ENCODE data around the gene CCDC92.

Gene CCDC92

GRCh38 chr12:124002021-124002644 is 29.5 kb upstream of the CCDC92 start:
- DNase-seq (ENCODE audit: low read depth), result no peak

GRCh38 chr12:124001343-124001742 is 28.7 kb upstream of the CCDC92 start:
- DNase-seq (ENCODE audit: low read depth), result no peak

DNA sequence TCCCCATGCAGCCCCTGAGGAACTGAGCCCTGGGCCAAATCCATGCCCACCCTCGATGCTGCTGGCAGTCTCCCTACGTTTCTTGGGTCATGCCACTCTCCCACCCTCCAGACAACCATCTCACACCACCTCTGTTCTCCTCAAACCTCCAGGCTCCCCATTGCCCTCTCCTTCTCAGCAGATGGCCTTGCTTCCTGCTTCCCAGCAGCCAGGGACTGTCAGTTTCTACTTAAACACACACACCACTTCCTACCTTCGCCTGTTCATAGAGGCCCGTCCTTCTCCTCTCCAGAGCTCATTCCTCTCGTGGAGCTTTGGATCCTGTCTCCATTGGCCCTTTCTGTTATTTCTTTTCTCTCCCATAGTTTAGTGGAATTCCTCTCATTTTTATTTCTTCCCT is 27.5 kb upstream of the CCDC92 start:
- DNase-seq (ENCODE audit: low read depth), result no peak

- DNase-seq (ENCODE audit: low read depth), result no peak
Observed at GRCh38 chr12:123998991-123999359, 26.3 kb upstream of the CCDC92 start.

- no peak for DNase-seq (ENCODE audit: low read depth)
Observed at GRCh38 chr12:123998344-123998990, 25.8 kb upstream of the CCDC92 start.

- no peak for DNase-seq (ENCODE audit: low read depth)
Observed at GRCh38 chr12:123997908-123998307, 25.3 kb upstream of the CCDC92 start.

GRCh38 chr12:123997033-123997822 is 24.6 kb upstream of the CCDC92 start:
- DNase-seq (ENCODE audit: low read depth), result no peak

GRCh38 chr12:123996581-123996980 is 23.9 kb upstream of the CCDC92 start:
- DNase-seq (ENCODE audit: low read depth), result no peak

GRCh38 chr12:123995023-123995748 is 22.6 kb upstream of the CCDC92 start:
- DNase-seq (ENCODE audit: low read depth), result no peak

DNA sequence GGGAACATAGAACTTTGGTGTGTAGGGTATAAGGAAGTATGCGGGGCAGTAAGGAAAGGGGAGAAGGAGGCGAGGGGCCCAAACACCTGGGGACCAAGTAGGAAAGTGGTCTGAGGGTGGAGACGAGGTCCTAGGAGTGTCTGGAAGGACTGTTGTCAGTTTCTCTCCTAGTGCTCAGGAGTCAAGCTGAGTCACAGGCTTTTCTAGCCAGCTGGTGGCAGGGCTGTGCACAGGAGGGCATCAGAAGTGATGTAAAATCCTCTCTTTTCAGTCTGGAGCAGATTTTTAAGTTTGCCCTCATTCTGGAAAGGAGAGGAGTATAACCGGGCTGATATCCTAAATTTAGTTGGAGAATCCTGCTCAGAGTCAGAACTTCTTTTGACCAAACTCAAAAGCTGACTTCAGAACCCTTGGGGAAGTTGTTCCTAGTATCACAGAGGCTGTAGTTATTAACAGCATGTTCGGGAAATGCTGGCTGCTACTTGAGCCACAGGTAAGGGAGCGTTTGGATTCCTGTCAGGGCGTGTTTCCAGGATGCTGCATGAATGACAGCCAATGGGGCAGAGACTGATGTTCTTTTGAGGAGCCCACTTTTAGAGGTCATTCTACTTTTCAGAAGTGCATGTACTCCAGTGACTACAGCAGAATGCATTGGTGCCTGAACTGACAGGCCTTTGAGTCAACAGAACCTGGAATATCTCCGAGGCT is 19.6 kb upstream of the CCDC92 start:
- DNase-seq (ENCODE audit: low read depth), result no peak

DNA sequence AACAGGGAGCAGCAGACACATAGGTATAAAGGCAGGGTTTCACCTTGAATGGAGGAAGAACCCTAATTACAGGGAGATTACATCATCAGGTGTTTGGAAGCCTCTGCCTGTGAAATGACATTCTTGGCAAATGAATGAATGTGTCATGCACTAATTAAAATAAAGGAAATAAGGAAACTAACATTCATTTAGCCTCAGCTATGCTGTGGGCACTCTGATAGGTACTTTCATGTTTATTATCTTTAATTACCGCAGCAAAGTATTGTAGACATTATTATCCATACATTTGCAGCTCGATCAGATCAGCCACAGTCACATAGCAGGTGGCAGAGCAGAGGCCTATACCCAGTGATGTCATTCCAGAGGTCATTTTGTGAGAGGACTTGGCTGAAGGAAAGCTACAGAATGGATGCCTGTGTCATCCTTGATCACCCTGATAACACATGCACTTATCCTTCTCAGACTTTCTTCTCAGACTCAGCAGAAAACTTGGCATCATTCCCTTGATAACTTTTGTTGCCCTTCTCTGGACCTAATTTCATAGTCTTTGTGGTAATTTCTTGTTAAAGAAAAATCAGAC is 18.8 kb upstream of the CCDC92 start:
- DNase-seq (ENCODE audit: low read depth), result no peak

DNA sequence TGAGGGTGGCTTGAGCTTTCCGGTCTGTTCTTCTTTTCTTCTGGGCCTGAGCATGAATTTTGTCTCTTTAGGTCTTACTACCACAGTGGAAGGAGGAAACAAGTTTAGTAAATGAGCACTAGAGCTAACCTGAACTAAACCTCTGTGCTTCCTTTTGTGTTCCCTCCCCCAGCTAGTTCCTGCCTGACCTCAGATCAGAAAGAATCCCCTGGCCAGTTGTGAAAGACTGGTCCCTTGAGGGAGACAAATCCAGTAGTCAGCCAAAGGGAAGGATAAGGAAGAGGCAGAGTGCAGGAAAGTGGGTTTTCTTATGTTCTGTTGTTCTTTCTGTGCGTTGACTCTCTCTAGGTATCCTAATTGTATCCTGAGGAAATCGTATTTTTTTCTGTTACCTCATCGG is 17.9 kb upstream of the CCDC92 start:
- DNase-seq (ENCODE audit: low read depth), result no peak

DNA sequence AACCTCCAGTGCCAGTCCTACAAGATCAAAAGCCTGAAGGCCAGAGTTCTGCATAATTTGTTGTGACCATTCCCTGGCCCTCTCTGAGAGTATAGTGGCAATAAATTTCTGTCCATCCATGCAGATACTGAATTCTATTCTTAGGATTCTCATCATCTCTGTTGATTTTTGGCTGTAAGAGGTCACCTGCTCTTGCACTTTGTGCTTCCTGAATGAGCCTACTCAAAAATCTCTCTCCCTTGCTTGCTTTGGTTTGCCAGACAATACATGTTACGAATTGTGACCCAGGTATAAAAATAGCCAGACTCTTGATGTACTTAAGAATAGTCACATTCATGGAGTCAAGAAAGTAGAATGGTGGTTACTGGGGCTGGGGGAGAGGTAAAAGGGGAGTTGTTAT is 17.1 kb upstream of the CCDC92 start:
- no peak for DNase-seq (ENCODE audit: low read depth)

GRCh38 chr12:123989168-123989567 is 16.5 kb upstream of the CCDC92 start:
- no peak for DNase-seq (ENCODE audit: low read depth)

GRCh38 chr12:123987022-123987421 is 14.4 kb upstream of the CCDC92 start:
- DNase-seq (ENCODE audit: low read depth), result no peak

GRCh38 chr12:123986374-123986965 is 13.8 kb upstream of the CCDC92 start:
- DNase-seq (ENCODE audit: low read depth), result no peak

DNA sequence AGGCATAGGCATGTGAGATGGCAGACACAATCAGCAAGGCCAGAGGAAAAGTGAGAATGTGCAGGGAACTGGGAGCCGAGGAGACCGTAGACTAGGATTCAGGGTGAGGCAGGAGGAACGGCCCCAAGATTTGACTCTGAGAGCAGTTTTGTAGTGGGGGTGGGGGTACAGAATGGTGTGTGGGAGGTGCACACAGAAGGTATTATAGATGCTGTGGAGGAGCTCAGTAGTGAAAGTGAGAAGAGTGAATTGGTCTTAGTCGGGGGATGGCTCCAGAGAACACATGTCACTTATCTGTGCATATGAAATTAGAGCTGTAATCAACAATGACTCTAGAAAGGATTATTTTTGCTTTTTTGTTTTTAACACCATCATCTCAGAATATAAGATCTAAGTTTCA is 12.3 kb upstream of the CCDC92 start:
- DNase-seq (ENCODE audit: low read depth), result no peak

- peak; percentile 33 for DNase-seq (ENCODE audit: low read depth)
Observed at GRCh38 chr12:123983822-123984485, 11.3 kb upstream of the CCDC92 start.

- DNase-seq (ENCODE audit: low read depth), result no peak
Observed at GRCh38 chr12:123982269-123982668, 9.6 kb upstream of the CCDC92 start.

DNA sequence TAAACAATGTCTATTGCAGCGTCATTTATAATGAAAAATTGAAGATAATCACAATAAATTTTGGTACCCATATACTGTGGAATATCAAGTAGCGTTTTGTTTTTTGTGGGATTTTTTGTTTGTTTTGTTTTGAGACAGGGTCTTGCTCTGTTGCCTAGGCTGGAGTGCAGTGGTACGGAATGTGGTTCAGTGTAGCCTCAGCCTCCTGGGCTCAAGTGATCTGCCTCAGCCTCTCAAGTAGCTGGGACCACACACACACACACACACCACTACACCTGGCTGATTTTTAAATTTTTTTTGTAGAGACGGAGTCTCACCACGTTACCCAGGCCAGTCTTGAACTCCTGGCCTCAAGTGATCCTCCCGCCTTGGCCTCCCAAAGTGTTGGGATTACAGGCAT is 6.9 kb upstream of the CCDC92 start:
- DNase-seq (ENCODE audit: low read depth), result no peak
